Prostate gland (tissue), 2 donors: ENCODE measurements around the gene VPS13A. TPM values are rescaled to one million over a fixed set of nuclear protein-coding genes. Genes with fewer than 3 reads are reported as not detected.

Source experiments
- DNase-seq: peaks from one replicate; pipeline ENCODE4 v3.0.0-alpha.2; 2019; ENCODE audit warnings: low spot score
- H3K27ac ChIP-seq, 2 donors: fragments of 200-600 bp; sonication (generic); 2 replicates each; pipeline ENCODE4 v1.5.1; 2017 to 2019
- H3K27me3 ChIP-seq: fragments of 200-600 bp; sonication (generic); replicated peaks from 2 replicates; pipeline ENCODE4 v1.5.1; 2019; ENCODE audit not compliant: insufficient read depth
- H3K36me3 ChIP-seq, 2 donors: fragments of 200-600 bp; sonication (generic); 1 replicate in 1 of 2; 2 replicates in 1 of 2; pipeline versions ENCODE4 v1.5.1 to v1.8.1; 2017 to 2019
- H3K4me1 ChIP-seq: fragments of 200-600 bp; sonication (generic); replicated peaks from 2 replicates; pipeline ENCODE4 v1.5.1; 2019
- H3K4me3 ChIP-seq, 2 donors: fragments of 200-600 bp; sonication (generic); 2 replicates each; pipeline ENCODE4 v1.5.1; 2017 to 2019
- H3K9me3 ChIP-seq: fragments of 200-600 bp; sonication (generic); 2 replicates; pipeline ENCODE4 v1.5.1; 2017
- POLR2A ChIP-seq: fragments of 450-650 bp; IDR thresholded peaks from one replicate; pipeline ENCODE4 v1.6.1; 2016; ENCODE audit warnings: antibody characterized with exemption, mild to moderate bottlenecking
- POLR2AphosphoS5 ChIP-seq: sonication (generic); formaldehyde crosslinking; IDR thresholded peaks from one replicate; pipeline ENCODE4 v1.6.1; 2017; ENCODE audit warnings: antibody characterized with exemption
- WGBS: methylation state at CpG from one replicate; pipeline ENCODE4 v1.1.5; 2018; 5-methylcytosine and 5-hydroxymethylcytosine counted together
- intact Hi-C: fragments of 100-400 bp; cut with DNase I; formaldehyde crosslinking; loops from one replicate; pipeline ENCODE4 v1.14.2; 2022
- total RNA-seq, 2 donors: library from RNA; depleted of rRNA; stranded (reverse); fragments of >200 nt; gene quantifications; one replicate each; pipeline ENCODE4 v1.1.0, GENCODE V29; 2016
- TF ChIP-seq, protein P1 (sequence below), 4 experiments: fragments of 200-600 bp in 2 of 4; fragments of 450-650 bp in 2 of 4; sonication (generic) in 2 of 4; IDR thresholded peaks; 1 replicate in 3 of 4; 2 replicates in 1 of 4; pipeline ENCODE4 v1.5.1; 2016 to 2019; ENCODE audit warnings: antibody characterized with exemption in 4 of 4, mild to moderate bottlenecking in 2 of 4, moderate library complexity in 2 of 4

The VPS13A gene
- total RNA-seq, 2 donors from 2014 or later: 22.7 to 25.2 TPM

DNA sequence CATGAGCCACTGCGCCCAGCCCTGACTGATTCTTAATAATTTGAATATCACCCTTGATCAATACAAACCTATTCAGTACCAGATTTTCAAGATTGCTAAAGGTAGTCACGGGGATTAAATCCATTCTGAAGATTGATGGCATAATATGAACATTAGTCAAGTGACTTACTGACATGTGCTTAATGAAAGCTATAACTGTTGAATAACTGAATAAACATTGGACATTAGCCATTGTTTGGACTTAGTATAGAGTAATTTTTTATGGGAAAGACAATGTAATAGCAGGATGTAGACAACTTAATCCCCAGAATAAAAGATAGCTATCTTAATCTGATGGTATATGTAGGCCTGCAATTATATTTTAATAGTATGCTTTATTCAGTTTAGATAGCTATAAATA lies 35.0 kb upstream of the VPS13A start:
- H3K27ac ChIP-seq: no peak overlapping the region
- 65% methylated on average over 2 of the region's 2 CpGs for WGBS

DNA sequence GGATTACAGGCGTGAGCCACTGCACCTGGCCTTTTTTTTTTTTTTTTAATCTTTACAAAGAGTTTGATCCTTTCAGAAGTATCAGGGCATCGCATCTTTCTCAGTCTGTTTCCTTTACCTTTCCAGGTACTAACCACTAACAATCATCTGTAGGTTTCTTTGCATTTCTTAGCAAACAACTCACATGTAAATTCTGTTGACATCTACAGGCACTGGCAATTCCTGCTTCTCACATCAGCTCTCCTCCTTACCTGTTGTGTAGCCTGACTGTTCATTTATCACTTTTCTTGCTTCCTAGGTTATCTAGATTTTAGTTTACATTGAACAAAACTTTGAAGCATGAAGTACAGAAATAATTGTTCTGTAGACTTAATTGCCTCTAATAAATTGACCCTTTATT lies 27.5 kb upstream of the VPS13A start:
- 72% methylated on average over 2 of the region's 2 CpGs for WGBS

More for the DNA sequence above, 35.0 kb upstream of the VPS13A start:
- intact Hi-C loops: no loop called here
- Histone ChIP-seq H3K4me1 (no peaks in the 10 kb centered on the region), H3K27me3 (no peaks in the 10 kb centered on the region), H3K9me3 (no peaks in the 10 kb centered on the region), H3K4me3 (no peak overlapping the region), H3K36me3 (no peaks in the 10 kb centered on the region)
- DNase-seq: no peak
- TF ChIP-seq POLR2AphosphoS5 (no peak), POLR2A (no peak)
- TF ChIP-seq, protein P1, sequence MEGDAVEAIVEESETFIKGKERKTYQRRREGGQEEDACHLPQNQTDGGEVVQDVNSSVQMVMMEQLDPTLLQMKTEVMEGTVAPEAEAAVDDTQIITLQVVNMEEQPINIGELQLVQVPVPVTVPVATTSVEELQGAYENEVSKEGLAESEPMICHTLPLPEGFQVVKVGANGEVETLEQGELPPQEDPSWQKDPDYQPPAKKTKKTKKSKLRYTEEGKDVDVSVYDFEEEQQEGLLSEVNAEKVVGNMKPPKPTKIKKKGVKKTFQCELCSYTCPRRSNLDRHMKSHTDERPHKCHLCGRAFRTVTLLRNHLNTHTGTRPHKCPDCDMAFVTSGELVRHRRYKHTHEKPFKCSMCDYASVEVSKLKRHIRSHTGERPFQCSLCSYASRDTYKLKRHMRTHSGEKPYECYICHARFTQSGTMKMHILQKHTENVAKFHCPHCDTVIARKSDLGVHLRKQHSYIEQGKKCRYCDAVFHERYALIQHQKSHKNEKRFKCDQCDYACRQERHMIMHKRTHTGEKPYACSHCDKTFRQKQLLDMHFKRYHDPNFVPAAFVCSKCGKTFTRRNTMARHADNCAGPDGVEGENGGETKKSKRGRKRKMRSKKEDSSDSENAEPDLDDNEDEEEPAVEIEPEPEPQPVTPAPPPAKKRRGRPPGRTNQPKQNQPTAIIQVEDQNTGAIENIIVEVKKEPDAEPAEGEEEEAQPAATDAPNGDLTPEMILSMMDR (IDR thresholded peaks at IDR 0.05): no peak

DNA sequence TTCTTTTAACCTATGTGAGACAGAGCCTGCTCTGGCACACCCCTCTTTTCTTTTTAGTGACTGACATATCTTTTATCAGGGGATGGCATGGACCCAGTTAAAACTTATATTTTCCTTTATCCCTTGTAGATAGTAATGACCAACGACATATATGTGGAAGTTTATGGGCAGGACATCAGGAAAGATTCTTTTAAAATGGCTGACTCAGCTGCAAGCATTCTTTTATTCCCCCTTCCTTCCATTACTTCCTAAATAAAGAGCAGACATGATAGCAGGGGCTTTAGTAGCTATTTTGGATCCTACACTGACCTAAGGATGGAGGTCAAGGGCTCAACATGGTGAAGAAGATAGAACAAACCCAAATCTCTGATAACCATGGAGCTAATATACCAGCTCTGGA lies 25.0 kb upstream of the VPS13A start:
- WGBS: 25% methylated on average over 1 of the region's 1 CpG
- H3K27ac ChIP-seq: no peak overlapping the region
- no peak overlapping the region for H3K4me3 ChIP-seq
- TF ChIP-seq POLR2A (no peak), POLR2AphosphoS5 (no peak)
- DNase-seq: no peak
- H3K9me3 ChIP-seq: no peaks in the 10 kb centered on the region
- H3K4me1 ChIP-seq: no peaks in the 10 kb centered on the region
- intact Hi-C loops: loop anchor here (5.0 kb wide), 1 partner anchor 705 kb away; no protein-coding TSS in a partner anchor
- no peaks in the 10 kb centered on the region for H3K27me3 ChIP-seq
- no peaks in the 10 kb centered on the region for H3K36me3 ChIP-seq

More for the DNA sequence above, 27.5 kb upstream of the VPS13A start:
- H3K27me3 ChIP-seq: no peaks in the 10 kb centered on the region
- intact Hi-C loops: loop anchor here (5.0 kb wide), 1 partner anchor 703 kb away; no protein-coding TSS in a partner anchor
- H3K4me1 ChIP-seq: no peaks in the 10 kb centered on the region
- no peak for DNase-seq
- TF ChIP-seq POLR2AphosphoS5 (no peak), POLR2A (no peak)
- TF ChIP-seq, protein P1 (IDR thresholded peaks at IDR 0.05): no peak
- H3K36me3 ChIP-seq: no peaks in the 10 kb centered on the region
- H3K4me3 ChIP-seq: no peak overlapping the region
- H3K27ac ChIP-seq: no peak overlapping the region
- no peaks in the 10 kb centered on the region for H3K9me3 ChIP-seq

DNA sequence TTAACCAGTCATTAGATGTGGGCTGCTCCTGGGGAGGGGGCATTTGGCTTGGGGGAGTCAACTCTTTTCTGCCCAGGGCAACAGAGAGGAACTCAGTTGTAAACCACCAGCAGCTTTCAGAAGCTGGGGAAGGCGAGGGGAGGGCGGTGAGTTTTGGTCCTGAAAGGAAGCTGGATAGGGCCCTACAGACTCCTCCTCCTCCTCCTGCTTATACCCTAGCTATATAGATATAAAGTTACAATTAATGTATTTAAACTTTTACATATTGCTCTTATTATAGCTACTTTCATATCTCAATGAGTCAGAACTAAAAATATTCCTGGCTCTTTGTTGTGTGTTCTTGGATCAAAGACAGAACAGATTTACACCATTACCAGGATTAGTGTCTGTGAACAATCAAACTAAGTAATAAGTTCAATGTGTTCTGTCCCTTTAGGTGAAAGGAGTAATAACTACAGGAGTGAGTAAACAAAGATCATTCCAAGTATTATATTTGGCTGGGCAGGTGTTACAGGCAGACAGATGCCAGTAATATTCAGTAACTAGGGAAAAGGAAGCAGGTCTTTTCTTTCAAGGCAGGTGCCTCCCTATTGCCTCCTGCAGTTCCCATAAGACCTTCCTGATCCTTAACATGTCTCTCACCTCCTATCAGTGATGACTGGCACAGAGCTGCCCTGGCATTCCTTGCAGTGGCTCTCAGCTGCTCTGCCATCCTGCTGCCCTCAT lies 20.5 kb upstream of the VPS13A start:
- H3K36me3 ChIP-seq: no peaks in the 10 kb centered on the region
- no peaks in the 10 kb centered on the region for H3K9me3 ChIP-seq
- no peak overlapping the region for H3K4me3 ChIP-seq
- H3K27ac ChIP-seq: no peak overlapping the region
- no peaks in the 10 kb centered on the region for H3K4me1 ChIP-seq
- intact Hi-C loops: no loop called here
- 75% methylated on average over 2 of the region's 2 CpGs for whole genome bisulfite sequencing
- H3K27me3 ChIP-seq: no peaks in the 10 kb centered on the region
- TF ChIP-seq POLR2AphosphoS5: peak; percentile 34
- no peak for TF ChIP-seq POLR2A
- no peak for DNase-seq

DNA sequence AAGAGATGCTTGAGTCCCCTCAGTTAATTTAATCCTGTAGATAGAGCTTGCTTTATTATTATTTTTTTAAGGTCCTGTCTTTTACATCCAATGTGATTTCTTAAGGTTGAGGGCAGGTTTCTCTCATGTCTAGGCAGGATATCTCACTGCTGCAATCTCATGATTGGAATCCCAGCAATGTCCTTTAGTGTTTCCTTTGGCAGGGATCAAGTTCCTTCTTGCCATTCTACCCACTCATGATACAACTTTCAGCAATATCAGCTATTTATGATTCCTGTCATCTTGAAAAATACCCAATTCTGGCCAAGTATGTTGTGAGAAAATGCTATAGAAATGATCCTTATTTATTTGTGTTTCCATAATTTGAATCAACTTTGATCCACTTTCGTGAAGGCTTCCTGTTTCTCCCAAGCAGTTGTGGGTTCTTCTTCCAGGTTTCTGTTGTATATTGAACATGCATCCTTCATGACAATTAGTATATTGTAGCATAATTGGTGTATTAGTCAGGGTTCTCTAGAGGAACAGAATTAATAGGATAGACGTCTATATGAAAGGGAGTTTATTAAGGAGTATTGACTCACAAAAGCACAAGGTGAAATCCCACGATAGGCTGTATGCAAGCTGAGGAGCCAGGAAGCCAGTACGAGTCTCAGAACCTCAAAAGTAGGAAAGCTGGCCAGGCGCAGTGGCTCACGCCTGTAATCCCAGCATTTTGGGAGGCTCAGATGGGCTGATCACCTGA lies 18.4 kb upstream of the VPS13A start:
- Histone ChIP-seq H3K9me3 (no peaks in the 10 kb centered on the region), H3K4me1 (no peaks in the 10 kb centered on the region), H3K36me3 (no peaks in the 10 kb centered on the region), H3K27me3 (no peaks in the 10 kb centered on the region), H3K27ac (peak overlapping the region in 1 of 2 donors; percentile 8), H3K4me3 (no peak overlapping the region)
- intact Hi-C loops: no loop called here
- TF ChIP-seq, protein P1 (IDR thresholded peaks at IDR 0.05): no peak
- TF ChIP-seq POLR2AphosphoS5: peak; percentile 51
- TF ChIP-seq POLR2A: no peak
- no peak for DNase-seq
- WGBS: 80% methylated on average over 6 of the region's 6 CpGs
